ENCODE measurements around the gene SKOR2.

The SKOR2 gene

GRCh38 chr18:47265197-47265596 lies 13.7 kb upstream of the SKOR2 start:
- Histone ChIP-seq H3K4me2 (ENCODE audit: low read length) (no peak overlapping the region), H3K27ac (ENCODE audit: low read length) (no peak overlapping the region), H3K79me2 (ENCODE audit: low read length) (no peaks in the 10 kb centered on the region), H3K4me1 (ENCODE audit: low read length) (no peaks in the 10 kb centered on the region), H2AFZ (ENCODE audit: low read depth, low read length) (no peak overlapping the region), H3K9me3 (ENCODE audit: insufficient read depth, low read length) (no peaks in the 10 kb centered on the region), H3K4me3 (ENCODE audit: low read length) (no peak overlapping the region), H4K20me1 (ENCODE audit: insufficient read depth, low read length) (no peaks in the 10 kb centered on the region), H3K27me3 (ENCODE audit: low read depth, low read length) (no peaks in the 10 kb centered on the region), H3K36me3 (replicated peaks; ENCODE audit: low read depth, low read length) (no peaks in the 10 kb centered on the region), H3K9ac (ENCODE audit: low read length) (no peak overlapping the region)
- no peak for TF ChIP-seq EZH2phosphoT487 (IDR thresholded peaks at IDR 0.05; ENCODE audit: low read depth)
- no peak for TF ChIP-seq CTCF (IDR thresholded peaks at IDR 0.05; ENCODE audit: low read depth, low read length)

GRCh38 chr18:47264308-47264700 lies 12.8 kb upstream of the SKOR2 start:
- no peaks in the 10 kb centered on the region for H3K27me3 ChIP-seq (ENCODE audit: low read depth, low read length)
- no peak overlapping the region for H3K4me2 ChIP-seq (ENCODE audit: low read length)
- no peaks in the 10 kb centered on the region for H4K20me1 ChIP-seq (ENCODE audit: insufficient read depth, low read length)
- H3K9me3 ChIP-seq (ENCODE audit: insufficient read depth, low read length), result no peaks in the 10 kb centered on the region
- no peaks in the 10 kb centered on the region for H3K36me3 ChIP-seq (replicated peaks; ENCODE audit: low read depth, low read length)
- no peak overlapping the region for H3K4me3 ChIP-seq (ENCODE audit: low read length)
- H3K4me1 ChIP-seq (ENCODE audit: low read length), result no peaks in the 10 kb centered on the region
- no peaks in the 10 kb centered on the region for H3K79me2 ChIP-seq (ENCODE audit: low read length)
- TF ChIP-seq CTCF (IDR thresholded peaks at IDR 0.05; ENCODE audit: low read depth, low read length) (no peak), EZH2phosphoT487 (IDR thresholded peaks at IDR 0.05; ENCODE audit: low read depth) (no peak)
- H3K9ac ChIP-seq (ENCODE audit: low read length), result no peak overlapping the region
- no peak overlapping the region for H3K27ac ChIP-seq (ENCODE audit: low read length)
- H2AFZ ChIP-seq (ENCODE audit: low read depth, low read length), result no peak overlapping the region

- Histone ChIP-seq H3K27me3 (ENCODE audit: low read depth, low read length) (no peaks in the 10 kb centered on the region), H3K9ac (ENCODE audit: low read length) (no peak overlapping the region), H3K4me2 (ENCODE audit: low read length) (no peak overlapping the region), H3K27ac (ENCODE audit: low read length) (no peak overlapping the region), H3K4me3 (ENCODE audit: low read length) (no peak overlapping the region), H3K4me1 (ENCODE audit: low read length) (no peaks in the 10 kb centered on the region), H4K20me1 (ENCODE audit: insufficient read depth, low read length) (no peaks in the 10 kb centered on the region), H3K9me3 (ENCODE audit: insufficient read depth, low read length) (no peaks in the 10 kb centered on the region), H3K36me3 (replicated peaks; ENCODE audit: low read depth, low read length) (no peaks in the 10 kb centered on the region), H2AFZ (ENCODE audit: low read depth, low read length) (no peak overlapping the region), H3K79me2 (ENCODE audit: low read length) (no peaks in the 10 kb centered on the region)
- TF ChIP-seq EZH2phosphoT487 (IDR thresholded peaks at IDR 0.05; ENCODE audit: low read depth) (no peak), CTCF (IDR thresholded peaks at IDR 0.05; ENCODE audit: low read depth, low read length) (no peak)
Measured at GRCh38 chr18:47263430-47264307, 12.2 kb upstream of the SKOR2 start.

- TF ChIP-seq CTCF (IDR thresholded peaks at IDR 0.05; ENCODE audit: low read depth, low read length) (no peak), EZH2phosphoT487 (IDR thresholded peaks at IDR 0.05; ENCODE audit: low read depth) (no peak)
- H3K4me3 ChIP-seq (ENCODE audit: low read length), result no peak overlapping the region
- no peak overlapping the region for H3K9ac ChIP-seq (ENCODE audit: low read length)
- no peak overlapping the region for H3K27ac ChIP-seq (ENCODE audit: low read length)
- no peak overlapping the region for H2AFZ ChIP-seq (ENCODE audit: low read depth, low read length)
- H3K36me3 ChIP-seq (replicated peaks; ENCODE audit: low read depth, low read length), result no peaks in the 10 kb centered on the region
- peaks cover 3% of the 10 kb centered on the region; the same call in 1 of the 2 replicates for H3K27me3 ChIP-seq (ENCODE audit: low read depth, low read length)
- no peaks in the 10 kb centered on the region for H3K9me3 ChIP-seq (ENCODE audit: insufficient read depth, low read length)
- H3K79me2 ChIP-seq (ENCODE audit: low read length), result no peaks in the 10 kb centered on the region
- H3K4me1 ChIP-seq (ENCODE audit: low read length), result no peaks in the 10 kb centered on the region
- no peaks in the 10 kb centered on the region for H4K20me1 ChIP-seq (ENCODE audit: insufficient read depth, low read length)
- no peak overlapping the region for H3K4me2 ChIP-seq (ENCODE audit: low read length)
Measured at GRCh38 chr18:47263150-47263429, 11.6 kb upstream of the SKOR2 start.
